UCSD-AML1 (cell line): ENCODE results near the gene CRACR2A.

Experiments
- DNase-seq: peaks from one replicate; lab custom pipeline; 2025; ENCODE audit not compliant: unreplicated experiment; lab: John Stamatoyannopoulos, UW

CRACR2A gene

GRCh38 chr12:3568695-3569094, 184.2 kb downstream of the CRACR2A start:
- no peak for DNase-seq

GRCh38 chr12:3565985-3566384, 186.9 kb downstream of the CRACR2A start:
- DNase-seq: no peak
